ENCODE data around the gene SLC22A7. TPM values are rescaled to one million over a fixed set of nuclear protein-coding genes. Genes with fewer than 3 reads are reported as not detected.

The SLC22A7 gene
- total RNA-seq, 1 experiment from 2014 or later: not detected

Other genes with a start within 250 kb of the SLC22A7 start
- gene CUL7, start 244.4 kb upstream of the SLC22A7 start, total RNA-seq (2014; rRNA removed; shearing (Covaris generic); ENCODE audit: low replicate concordance): 39.2 TPM in 2 replicates
- gene MRPL2, start 238.8 kb upstream of the SLC22A7 start, total RNA-seq (2014; rRNA removed; shearing (Covaris generic); ENCODE audit: low replicate concordance): 47.5 and 50.5 TPM in 2 replicates
- gene KLC4, start 238.6 kb upstream of the SLC22A7 start, total RNA-seq (2014; rRNA removed; shearing (Covaris generic); ENCODE audit: low replicate concordance): 49.3 and 61.6 TPM in 2 replicates
- gene PTK7, start 221.9 kb upstream of the SLC22A7 start, total RNA-seq (2014; rRNA removed; shearing (Covaris generic); ENCODE audit: low replicate concordance): 45.4 and 69.5 TPM in 2 replicates
- 16.4 and 26.1 TPM in 2 replicates for gene SRF, start 127.0 kb upstream of the SLC22A7 start, total RNA-seq (2014; rRNA removed; shearing (Covaris generic); ENCODE audit: low replicate concordance)
- 10.6 and 15.7 TPM in 2 replicates for gene CUL9, start 116.1 kb upstream of the SLC22A7 start, total RNA-seq (2014; rRNA removed; shearing (Covaris generic); ENCODE audit: low replicate concordance)
- 187 and 194 TPM in 2 replicates for gene DNPH1, start 68.8 kb upstream of the SLC22A7 start, total RNA-seq (2014; rRNA removed; shearing (Covaris generic); ENCODE audit: low replicate concordance)
- not detected in 2 replicates for gene TTBK1, start 54.8 kb upstream of the SLC22A7 start, total RNA-seq (2014; rRNA removed; shearing (Covaris generic); ENCODE audit: low replicate concordance)
- not detected in 2 replicates for gene CRIP3, start 10.6 kb downstream of the SLC22A7 start, total RNA-seq (2014; rRNA removed; shearing (Covaris generic); ENCODE audit: low replicate concordance)
- 1.6 and 4.3 TPM in 2 replicates for gene ZNF318, start 71.4 kb downstream of the SLC22A7 start, total RNA-seq (2014; rRNA removed; shearing (Covaris generic); ENCODE audit: low replicate concordance)
- 4.0 and 4.5 TPM in 2 replicates for gene ABCC10, start 129.3 kb downstream of the SLC22A7 start, total RNA-seq (2014; rRNA removed; shearing (Covaris generic); ENCODE audit: low replicate concordance)
- 0.07 TPM in 1 of 2 replicates, not detected in the other for gene DLK2, start 157.3 kb downstream of the SLC22A7 start, total RNA-seq (2014; rRNA removed; shearing (Covaris generic); ENCODE audit: low replicate concordance)
- 20.2 and 22.7 TPM in 2 replicates for gene TJAP1, start 179.3 kb downstream of the SLC22A7 start, total RNA-seq (2014; rRNA removed; shearing (Covaris generic); ENCODE audit: low replicate concordance)
- gene LRRC73, start 212.1 kb downstream of the SLC22A7 start, total RNA-seq (2014; rRNA removed; shearing (Covaris generic); ENCODE audit: low replicate concordance): 0.20 and 0.29 TPM in 2 replicates
- 101 and 127 TPM in 2 replicates for gene YIPF3, start 218.7 kb downstream of the SLC22A7 start, total RNA-seq (2014; rRNA removed; shearing (Covaris generic); ENCODE audit: low replicate concordance)
- gene POLR1C, start 218.8 kb downstream of the SLC22A7 start, total RNA-seq (2014; rRNA removed; shearing (Covaris generic); ENCODE audit: low replicate concordance): 49.0 and 53.9 TPM in 2 replicates